IPS DF 4.7 (cell line): ENCODE results near the gene MOV10L1.

Experiments used
- DNase-seq: peaks from one replicate; pipeline ENCODE4 v3.0.0-alpha.2; 2013; ENCODE audit warnings: low spot score; ENCODE audit errors: extremely low read depth

Gene MOV10L1

DNA sequence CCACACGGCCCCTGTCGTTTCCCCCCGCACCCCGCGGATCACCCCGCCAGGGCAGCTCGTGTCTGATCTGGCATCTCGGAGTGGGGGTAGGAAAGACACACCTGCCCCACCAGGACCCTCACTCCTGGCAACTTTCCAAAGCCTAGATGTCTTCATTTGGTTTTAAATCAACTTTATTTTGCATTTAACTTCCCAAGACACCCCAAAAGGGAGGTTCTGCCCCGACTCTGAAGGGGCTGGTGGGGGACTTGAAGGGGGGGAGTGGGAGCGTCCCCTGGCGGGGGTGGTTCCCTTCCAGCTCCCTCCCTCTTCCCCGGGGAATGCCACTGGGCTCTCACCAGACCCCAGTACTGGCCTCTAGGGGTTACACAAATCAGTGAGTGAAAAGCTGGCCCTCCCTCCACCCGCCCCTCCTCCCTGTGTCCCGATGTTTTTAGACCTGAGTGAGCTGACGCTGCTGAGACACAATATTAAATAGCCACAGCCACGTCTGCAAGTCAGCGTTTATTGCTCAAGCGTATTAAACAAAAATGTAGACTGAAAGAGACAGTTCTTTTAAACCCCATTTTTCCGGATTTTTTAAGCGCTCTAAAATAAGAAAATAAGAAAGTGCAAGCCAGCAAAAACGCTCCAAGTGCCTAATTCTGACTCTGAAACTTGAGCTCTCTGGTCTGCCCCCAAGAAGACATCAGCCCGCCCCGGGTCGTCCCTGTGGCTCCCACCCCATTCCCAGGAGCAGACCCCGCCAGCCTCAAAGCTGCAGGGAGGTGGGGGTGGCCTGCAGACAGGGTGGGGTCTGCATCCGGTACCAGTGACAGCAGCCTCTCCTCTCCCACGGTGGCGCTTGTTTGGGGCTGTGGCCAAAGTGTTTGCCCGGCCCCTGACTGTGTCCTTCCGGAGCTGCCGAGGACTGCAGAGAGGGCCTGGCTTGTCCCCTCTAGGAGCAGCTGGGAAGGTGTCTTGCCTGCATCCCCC lies 30.6 kb upstream of the MOV10L1 start:
- DNase-seq: peak; percentile 28

DNA sequence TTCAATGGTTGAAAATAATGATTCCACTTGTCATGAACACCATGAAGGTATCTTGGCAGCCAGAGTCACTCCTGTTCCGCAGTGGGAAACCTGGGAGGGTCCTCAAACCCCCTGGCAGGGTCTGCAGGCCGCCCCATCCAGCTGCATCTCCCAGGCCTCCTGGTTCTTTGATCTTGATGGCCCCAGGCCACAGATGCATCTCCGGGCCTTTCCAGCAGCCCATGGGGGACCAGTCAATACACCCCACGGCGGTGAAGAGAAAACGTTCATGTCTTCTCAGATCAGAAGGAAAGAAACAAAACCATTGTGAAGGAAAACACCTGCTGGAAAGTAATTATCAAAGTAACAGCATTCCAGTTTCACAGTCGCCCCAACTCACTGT lies 29.9 kb upstream of the MOV10L1 start:
- DNase-seq: no peak

DNA sequence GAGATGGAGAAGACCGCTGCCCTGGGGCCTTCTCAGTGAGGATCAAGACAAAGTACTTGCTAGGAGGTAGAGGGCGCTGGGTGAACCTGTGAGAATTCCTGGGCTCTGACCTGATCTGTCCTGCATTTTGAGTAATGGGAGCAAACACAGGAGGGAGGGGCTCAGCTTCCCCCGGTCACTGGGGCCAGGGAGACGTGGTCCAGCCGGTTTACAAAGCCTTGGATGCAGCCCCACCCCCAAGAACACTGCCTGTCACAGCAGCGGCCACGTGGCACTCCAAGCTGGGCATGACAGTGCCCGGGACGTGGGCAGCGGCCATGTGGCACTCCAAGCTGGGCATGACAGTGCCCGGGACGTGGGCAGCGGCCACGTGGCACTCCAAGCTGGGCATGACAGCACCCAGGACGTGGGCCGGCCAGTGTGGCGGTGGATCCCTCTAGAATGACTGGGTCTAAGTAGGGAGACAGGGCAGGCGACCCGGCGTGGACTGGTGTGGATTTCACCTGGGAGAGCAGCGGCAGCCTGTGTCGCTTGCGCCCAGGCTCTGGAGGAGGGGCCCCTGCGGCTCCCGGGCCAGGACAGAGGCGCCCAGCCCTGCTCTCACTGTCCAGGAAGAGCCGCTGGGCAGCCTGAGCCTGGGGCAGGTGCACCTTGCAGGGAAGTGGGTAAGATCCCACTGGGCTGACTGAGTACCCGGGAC lies 29.2 kb upstream of the MOV10L1 start:
- DNase-seq: no peak

DNA sequence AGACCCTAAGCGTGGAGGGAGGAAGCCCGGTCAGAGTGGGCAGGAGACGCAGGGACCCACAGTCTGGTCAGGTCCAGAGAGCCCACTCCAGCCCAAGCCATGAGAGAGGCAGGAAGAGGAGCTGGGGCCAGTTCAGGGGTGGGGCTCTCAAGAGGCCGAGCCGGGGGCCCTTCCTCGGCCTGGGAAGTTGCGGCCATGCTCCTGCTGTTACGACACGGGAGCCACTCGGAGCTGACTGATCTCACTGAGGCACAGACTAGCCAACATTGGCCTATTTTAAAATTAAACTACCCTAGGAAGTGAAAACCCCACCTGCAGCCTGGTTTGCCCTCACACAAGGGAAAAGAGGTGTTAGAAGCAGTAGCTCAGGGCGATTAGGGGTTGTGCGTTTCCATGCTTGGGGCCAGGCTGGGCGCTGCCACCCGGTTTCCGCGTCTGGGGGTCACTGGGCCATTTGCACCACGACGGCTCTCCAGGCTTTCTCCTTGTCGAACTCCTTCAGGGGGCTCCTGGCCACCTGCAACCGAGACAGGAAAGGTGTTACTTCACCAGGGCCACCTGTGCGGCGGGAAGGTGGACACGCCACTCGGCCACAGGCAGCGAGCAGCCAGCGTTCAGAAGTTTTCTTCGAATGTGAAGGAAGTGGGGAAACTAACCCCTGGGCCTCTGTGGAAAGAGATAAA lies 28.5 kb upstream of the MOV10L1 start:
- no peak for DNase-seq

DNA sequence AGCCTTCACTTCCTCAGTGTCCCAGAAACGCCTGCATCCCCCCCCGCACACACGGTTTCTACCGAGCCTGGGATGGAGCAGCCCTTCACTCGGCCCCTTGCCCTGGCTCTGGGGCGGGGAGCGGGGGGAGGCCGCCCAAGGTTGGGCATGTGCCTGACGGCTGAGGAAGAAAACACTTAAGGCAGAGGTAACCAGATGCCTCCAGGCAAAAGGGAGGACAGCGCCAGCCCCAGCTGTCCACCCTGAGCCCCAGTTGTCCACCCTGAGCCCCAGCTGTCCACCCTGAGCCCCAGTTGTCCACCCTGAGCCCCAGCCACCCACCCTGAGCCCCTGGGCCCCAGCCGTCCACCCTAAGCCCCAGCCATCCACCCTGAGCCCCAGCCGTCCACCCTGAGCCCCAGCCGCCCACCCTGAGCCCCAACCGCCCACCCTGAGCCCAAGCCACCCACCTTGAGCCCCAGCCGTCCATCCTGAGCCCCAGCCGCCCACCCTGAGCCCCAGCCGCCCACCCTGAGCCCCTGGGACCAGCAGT lies 27.9 kb upstream of the MOV10L1 start:
- no peak for DNase-seq

DNA sequence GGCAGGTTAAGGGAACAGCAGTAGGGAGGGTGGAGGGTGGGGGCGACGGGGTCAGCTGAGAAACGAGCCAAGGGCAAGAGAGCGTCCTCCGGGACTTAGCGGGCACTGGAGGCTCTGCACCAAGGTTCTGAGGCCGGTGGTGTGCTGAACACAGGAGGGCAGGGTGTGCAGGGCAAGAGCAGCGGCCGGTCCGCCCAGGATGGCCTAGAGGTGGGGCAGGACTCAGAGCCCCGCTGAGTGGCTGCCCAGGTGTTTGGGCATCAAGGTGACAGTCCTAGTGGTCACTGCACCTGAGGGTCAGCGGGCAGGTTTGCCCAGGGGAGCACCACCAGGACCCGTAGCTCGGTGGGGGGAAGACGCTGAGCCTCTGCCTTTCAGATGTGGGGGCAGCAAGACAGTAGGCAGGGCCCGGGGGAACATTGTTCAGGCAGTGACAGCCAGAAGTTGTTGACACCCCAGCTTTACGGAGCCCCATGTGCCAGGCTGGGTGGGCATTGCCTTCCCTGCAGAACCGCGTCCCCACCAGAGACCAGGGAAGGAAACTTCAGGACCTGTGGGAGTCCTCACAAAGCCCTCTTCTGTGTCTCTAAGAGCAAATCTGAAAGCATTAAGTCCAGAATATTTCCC lies 27.2 kb upstream of the MOV10L1 start:
- no peak for DNase-seq

DNA sequence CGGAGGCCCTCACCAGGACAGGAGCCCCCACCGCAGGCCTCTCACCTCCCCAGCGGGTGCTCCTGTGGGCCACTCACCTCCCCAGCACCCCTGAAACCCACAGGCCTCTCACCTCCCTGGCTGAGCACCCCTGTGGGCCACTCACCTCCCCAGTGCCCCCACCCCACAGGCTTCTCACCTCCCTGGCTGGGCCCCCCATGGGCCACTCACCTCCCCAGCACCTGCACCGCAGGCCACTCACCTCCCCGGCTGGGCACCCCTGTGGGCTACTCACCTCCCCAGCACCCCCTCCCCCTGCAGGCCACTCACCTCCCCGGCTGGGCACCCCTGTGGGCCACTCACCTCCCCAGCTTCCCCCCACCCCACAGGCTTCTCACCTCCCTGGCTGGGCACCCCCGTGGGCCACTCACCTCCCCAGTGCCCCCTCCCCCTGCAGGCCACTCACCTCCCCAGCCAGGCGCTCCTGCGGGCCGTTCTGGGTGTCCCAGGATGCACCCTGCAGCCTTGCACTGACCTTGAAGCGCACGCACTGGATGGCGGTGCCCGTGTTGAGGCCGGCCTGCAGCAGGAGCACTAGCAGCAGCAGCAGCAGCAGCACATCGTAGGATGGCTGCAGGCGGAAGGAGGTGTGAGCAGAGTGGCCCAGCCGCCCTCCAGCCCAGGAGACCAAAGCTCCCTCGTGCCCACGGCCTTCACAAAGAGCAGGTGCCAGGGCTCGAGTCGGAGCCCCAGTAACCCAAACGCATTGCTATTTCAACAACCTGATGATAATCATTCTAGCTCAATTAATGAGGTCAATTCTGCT lies 26.0 kb upstream of the MOV10L1 start:
- DNase-seq: no peak

DNA sequence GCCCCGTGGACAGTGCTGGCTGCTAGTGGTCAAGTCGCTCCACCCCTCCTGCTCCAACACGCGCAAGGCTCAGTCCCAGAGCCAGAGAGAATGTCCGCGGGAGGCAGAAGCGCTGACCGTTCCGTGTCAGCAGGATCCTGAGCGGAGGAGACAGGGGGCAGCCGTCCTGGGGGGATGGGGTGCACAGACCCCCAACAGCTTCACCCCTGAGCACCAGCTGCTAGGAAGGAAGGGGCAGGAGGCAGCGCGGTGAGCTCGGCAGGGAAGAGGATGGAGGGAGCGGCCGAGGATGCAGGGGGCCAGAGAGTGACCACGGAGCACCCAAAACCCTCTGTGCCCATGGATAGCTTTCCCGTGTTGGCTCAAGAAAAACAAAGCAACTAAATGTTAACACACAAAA lies 25.4 kb upstream of the MOV10L1 start:
- no peak for DNase-seq

DNA sequence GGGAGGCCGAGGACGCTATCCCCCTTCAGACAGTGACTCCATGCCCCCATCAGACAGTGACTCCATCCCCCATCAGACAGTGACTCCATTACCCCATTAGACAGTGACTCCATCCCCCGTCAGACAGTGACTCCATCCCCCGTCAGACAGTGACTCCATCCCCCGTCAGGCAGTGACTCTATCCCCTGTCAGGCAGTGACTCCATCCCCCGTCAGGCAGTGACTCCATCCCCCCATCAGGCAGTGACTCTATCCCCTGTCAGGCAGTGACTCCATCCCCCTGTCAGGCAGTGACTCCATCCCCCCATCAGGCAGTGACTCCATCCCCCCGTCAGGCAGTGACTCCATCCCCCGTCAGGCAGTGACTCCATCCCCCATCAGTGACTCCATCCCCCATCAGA lies 22.6 kb upstream of the MOV10L1 start:
- no peak for DNase-seq

DNA sequence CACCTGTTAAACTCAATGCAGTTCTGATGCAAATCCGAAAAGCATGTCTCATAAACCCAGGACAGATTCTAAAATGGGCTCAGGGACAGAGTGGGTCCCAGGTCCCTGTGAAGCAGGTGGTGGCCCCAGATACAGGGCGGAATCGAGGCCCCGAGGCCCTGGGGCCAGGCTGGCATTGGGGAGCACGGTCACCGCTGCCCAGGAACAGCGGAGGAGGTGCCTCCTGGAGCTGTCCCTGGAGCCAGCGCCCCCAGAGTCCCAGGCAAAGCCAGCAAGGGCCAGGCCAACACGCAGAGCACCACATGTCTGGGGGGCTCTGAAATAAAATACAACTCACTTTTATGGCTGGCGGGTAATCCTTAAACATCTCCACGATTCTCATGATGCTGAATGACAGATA lies 21.7 kb upstream of the MOV10L1 start:
- DNase-seq: no peak

DNA sequence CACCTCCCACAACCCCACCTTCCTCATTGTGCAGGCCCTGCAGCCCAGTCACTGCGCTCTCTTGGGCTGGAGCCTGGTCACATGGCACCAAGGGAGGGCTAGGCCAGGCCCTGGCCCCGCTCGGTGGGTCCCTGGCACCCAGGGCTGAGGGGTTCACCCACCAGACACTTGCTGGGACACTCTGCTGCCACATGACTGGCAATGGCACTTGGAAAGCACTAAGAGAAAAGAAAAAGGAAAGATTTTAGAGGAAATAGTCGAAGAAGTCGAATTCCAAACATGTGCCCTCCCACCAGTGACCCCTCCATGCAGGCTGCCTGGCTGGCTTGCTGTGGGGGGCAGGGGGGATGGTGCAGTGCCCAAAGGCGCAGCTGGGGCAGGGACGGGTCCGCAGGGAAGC lies 19.4 kb upstream of the MOV10L1 start:
- DNase-seq: no peak

DNA sequence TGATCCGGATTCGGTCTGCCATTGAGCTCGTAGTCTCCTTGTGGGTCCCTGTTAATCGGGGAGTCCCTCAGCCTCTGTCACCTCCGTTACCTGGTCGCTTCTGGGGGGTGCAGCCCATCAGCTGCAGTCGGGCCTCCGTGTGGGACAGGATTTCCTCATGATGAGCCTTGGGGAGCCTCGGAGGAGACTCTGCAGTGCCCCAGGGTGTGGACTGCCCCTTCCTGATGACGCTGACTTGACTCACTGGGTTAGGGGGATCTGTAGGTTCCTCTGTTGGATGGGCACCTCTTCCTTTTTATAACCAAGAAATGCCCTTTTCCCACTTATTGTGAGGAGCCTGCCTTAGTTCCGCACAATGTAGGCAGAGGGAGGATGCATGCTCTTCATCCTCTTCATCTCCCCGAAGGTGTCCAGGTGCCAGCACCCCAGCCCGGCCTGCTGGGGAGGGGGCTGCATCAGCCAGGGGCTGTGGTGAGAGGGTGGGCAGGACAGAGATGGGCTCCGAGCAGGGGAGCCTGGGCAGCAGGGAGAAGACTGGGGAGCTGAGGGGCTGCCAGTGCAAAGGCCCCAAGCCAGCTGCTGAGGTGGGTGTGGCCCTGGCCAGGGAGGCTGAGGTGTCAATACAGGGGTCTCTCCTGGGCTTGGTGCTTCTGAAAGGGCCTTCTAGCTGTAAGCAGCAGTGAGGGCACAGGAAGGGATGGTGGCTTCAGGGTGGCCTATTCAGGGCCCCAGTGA lies 18.2 kb upstream of the MOV10L1 start:
- DNase-seq: no peak

DNA sequence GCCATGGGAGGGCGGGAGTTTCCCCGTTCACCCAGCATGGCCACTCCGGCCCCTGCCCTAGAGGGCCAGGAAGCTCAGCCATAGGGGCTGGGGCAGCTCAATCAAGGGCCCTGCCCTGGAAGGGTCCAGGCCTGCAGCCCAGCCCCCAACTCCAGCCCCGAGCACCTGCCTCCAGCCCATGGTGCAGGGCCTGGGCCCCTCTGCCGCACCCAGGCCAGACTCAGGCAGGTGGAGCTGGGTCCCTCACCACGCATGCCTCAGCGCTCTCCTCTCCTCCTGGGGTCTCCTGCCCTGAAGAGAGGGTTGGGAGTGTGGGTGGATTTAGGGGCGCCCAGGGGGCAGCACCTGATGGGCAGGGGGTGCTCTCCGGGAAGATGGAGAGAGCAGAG lies 17.6 kb upstream of the MOV10L1 start:
- no peak for DNase-seq

DNA sequence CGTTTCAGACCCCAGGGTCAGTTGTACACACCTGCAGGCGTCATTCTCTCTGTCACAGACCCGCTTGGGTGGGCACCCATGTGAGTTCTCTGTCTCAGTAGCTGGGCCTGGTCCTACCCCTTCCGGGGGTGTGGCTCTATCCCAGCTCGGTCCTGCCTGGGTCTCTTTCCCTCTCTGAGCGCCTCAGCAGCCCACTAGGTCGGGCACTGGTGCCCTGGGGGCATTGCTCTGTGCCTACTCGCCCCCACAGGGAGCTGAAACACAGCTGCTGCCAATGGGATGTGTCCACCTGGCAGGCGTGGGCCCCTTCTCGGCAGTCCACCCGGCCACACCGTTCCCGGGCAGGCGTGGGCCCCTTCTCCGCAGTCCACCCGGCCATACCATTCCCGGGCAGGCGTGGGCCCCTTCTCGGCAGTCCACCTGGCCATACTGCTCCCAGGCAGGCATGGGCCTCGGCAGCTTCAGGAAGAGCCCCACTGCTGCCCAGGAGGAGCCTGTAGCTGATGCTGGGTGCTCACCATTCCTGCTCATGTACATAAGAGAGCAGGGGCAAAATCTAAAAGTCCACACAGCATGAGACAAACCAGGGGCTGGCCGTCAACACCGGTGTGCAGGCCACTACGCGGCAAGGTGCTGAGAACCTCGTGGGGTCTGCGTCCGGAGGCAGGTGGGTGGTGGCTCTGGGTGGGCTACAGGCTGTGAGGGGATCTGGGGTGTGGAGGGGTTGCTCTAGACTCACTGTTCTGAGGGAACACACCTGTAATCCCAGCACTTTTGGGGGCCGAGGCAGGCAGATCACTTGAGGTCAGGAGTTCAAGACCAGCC lies 16.9 kb upstream of the MOV10L1 start:
- DNase-seq: no peak

DNA sequence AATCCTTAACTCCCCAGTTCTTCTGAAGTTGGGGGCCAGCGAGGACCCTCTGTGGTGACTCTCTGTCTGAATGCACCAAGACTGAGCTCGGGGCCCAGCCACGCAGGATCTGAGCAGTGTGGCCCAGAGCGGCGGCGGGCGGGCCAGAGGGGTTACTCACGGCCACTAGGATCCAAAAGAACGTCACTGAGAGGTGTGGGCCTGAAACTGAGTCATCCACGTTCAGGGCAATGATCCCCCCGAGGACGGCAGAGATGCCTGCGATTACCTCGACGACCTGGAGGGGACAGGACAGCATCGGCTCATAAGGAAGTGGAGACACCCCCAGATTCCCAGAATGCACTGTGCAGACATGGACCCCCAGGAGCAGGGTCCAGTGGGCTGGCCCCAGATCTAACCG lies 15.8 kb upstream of the MOV10L1 start:
- DNase-seq: no peak

DNA sequence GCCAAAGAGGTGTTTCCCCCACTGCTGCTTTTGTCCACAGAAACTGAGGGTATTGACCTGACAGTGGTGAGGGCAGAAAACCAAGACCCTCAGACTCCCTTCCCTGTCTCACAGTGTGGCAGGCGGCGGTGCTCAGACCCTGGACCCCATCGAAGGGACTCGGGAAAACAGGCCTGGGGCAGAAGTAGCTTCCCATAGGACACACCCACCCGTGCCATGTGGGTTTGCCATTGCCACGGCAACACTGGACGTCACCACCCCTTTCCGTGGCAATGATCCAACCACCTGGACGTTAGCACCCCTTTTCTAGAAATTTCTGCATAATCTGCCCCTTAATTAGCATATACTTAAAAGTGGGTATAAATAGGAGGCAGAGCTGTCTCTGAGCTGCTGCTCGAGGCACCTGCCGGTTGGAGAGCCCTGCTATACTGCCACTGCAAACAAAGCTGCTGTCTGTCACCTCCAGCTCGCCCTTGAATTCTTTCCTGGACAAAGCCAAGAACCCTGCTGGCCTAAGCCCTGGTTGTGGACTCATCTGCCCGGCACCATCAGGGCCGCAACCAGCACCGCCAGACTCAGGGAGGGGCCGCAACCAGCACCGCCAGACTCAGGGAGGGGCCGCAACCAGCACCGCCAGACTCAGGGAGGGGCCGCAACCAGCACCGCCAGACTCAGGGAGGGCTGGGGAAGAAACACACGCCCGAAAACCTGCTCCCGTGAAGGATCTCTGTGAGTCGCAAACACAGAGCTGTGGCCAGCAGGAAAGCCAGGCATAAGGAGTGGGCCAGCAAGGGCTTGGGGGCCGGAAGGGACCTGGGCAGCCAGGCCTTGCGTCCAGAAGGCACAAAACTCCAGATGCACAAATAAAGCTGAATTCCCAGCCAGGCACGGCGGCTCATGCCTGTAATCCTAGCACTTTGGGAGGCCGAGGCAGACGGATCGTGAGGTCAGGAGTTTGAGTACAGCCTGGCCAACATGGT lies 15.0 kb upstream of the MOV10L1 start:
- no peak for DNase-seq

DNA sequence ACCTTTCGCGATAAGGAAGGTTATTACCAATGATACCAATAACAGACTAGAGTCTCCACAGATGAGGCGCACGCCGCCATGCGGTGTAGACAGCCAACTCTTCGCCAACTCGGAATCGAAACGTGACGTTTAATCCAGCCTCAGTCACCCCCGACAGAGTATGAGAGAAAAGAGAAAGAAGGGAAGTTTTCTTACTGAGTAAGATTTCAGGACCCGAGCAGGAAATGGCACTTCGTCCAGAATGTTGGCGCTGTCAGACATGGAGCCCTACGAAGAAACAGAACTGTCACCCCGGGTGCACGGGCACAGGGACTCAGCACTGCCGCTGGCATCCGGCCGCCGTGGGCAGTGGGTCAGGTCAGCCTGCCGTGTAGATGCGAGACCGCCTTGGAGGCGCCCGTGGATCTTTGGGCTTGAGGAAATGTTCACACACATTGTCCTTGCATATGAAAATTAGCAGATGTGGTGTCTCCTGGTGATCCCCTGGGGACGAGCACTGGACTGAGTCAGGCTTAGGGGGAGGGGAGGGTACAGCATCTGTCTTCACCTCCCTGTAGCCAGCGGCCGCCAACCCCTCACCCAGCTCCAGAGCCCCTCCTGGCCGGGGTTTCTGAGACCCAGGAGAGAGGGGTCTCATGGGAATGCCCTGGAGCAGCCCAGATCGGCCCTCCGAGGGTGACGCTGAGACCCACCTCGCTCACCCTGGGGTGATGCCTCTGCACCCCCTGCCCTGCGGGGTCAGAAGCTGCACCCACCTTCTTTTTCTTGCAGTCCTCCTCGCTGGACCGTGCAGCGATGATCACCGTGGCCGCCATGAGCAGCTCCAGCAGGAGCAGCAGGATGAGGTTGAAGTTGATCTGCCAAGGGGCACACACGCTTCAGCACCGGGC lies 12.9 kb upstream of the MOV10L1 start:
- no peak for DNase-seq
